ENCODE results near the gene HNRNPUL2.
"Not testable (repeated sequence)": the region's sequence is repeated elsewhere in the genome, so short reads cannot be mapped to it uniquely, and the experiment has no call there.

DNA sequence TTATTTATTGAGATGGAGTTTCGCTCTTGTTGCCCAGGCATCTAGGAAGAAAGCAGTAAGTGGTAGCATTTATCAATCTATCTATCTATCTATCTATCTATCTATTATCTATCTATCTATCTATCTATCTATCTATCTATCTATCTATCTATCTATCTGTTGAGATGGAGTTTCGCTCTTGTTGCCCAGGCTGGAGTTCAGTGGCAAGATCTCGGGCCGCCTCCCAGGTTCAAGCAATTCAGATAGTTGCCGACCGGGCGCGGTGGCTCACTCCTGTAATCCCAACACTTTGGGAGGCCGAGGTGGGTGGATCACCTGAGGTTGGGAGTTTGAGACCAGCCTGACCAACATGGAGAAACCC, 33.6 kb upstream of the HNRNPUL2 start:
- TF ChIP-seq, protein P1, sequence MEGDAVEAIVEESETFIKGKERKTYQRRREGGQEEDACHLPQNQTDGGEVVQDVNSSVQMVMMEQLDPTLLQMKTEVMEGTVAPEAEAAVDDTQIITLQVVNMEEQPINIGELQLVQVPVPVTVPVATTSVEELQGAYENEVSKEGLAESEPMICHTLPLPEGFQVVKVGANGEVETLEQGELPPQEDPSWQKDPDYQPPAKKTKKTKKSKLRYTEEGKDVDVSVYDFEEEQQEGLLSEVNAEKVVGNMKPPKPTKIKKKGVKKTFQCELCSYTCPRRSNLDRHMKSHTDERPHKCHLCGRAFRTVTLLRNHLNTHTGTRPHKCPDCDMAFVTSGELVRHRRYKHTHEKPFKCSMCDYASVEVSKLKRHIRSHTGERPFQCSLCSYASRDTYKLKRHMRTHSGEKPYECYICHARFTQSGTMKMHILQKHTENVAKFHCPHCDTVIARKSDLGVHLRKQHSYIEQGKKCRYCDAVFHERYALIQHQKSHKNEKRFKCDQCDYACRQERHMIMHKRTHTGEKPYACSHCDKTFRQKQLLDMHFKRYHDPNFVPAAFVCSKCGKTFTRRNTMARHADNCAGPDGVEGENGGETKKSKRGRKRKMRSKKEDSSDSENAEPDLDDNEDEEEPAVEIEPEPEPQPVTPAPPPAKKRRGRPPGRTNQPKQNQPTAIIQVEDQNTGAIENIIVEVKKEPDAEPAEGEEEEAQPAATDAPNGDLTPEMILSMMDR (IDR thresholded peaks at IDR 0.05 in 2 of 3, conservative IDR thresholded peaks at IDR 0.05 in 1 of 3; ENCODE audit: insufficient read depth in 2 of 3, low read depth in 1 of 3, low read length in 3 of 3), result not testable (repeated sequence)
- TF ChIP-seq, protein P2, sequence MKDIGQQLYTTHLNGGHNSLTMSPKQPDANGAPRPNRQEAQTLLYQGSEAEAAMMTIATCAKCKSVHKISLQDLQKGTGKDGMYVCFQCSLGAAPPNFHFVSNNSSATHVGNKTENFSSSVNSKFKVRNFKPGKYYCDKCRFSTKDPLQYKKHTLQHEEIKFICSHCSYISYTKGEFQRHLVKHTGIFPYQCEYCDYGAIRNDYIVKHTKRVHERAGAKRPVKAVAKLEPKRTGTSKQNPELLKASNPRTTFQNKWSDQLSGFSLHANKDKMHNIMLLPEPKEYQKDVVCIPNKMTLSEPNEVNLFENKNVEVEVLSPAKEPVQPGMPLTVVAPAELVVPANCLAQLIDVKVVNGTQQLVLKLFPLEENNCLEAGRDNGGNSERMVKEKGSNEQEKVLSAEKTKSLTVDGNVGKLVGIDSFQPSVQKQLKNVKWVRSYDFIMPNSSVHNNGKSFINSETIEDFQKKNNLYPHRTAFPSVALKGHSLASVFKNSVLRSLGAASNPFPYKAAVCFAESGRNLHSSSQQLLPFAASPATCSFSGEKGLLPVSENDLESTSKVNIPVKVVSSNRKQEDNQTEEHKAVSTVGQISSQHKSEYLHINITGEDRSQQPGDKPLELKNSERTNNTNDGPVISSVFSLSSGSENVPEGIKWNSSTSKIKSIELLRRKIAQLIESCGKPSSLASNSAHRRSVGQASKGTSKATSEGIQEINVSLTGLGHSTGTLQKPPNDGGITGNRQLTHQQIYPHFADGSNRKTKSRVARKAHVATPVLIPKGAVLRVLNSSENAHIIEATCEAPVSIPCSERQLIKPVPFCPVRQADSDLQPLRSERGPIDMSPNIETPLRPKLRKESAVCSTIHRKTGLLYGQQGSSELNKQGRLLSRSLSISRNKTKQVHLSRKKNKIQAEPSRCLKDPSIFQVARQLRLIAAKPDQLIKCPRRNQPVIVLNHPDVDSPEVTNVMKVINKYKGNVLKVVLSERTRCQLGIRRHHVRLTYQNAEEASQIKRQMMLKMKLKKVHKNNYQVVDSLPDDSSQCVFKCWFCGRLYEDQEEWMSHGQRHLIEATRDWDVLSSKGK (CRISPR knock-in tag; IDR thresholded peaks at IDR 0.05), result not testable (repeated sequence)
- TF ChIP-seq NFE2L1 (tag; IDR thresholded peaks at IDR 0.05; ENCODE audit: borderline replicate concordance, low read depth); ZNF778 (CRISPR knock-in tag; IDR thresholded peaks at IDR 0.05); ZKSCAN1 (IDR thresholded peaks at IDR 0.05; ENCODE audit: low read depth, low read length); ZZZ3 (IDR thresholded peaks at IDR 0.05); ZNF239 (CRISPR knock-in tag; IDR thresholded peaks at IDR 0.05); EZH2 (IDR thresholded peaks at IDR 0.05; ENCODE audit: borderline replicate concordance, low read depth, low read length); TEAD4 (IDR thresholded peaks at IDR 0.05; ENCODE audit: low read length); TEAD4 (CRISPR knock-in tag; IDR thresholded peaks at IDR 0.05; ENCODE audit: borderline replicate concordance): not testable (repeated sequence)
